SK-N-SH (cell line): ENCODE results near the gene ISLR2. TPM values are rescaled to one million over a fixed set of nuclear protein-coding genes. Genes with fewer than 3 reads are reported as not detected.

Experiments used
- CTCF ChIA-PET: fragments of 300-600, 350-600 bp; formaldehyde crosslinking; extraction: SDS; loops from one replicate; lab custom pipeline; 2021; lab: Yijun Ruan, JAX
- POLR2A ChIA-PET: fragments of 350-600 bp; sonication (Branson Sonifier 250); formaldehyde crosslinking; extraction: SDS; loops from one replicate; lab custom pipeline; 2020; ENCODE audit warnings: antibody characterized with exemption, inconsistent platforms; lab: Yijun Ruan, JAX
- DNase-seq: peaks from one replicate; pipeline ENCODE4 v3.0.0; 2012
- H2AFZ ChIP-seq: fragments of 200-600 bp; sonication (generic); 2 replicates; pipeline ENCODE4 v1.8.1; 2016; ENCODE audit warnings: antibody characterized with exemption, mild to moderate bottlenecking, low read depth
- H3F3A ChIP-seq: fragments of 200-600 bp; sonication (generic); replicated peaks from 2 replicates; pipeline ENCODE3; 2016; ENCODE audit warnings: antibody characterized with exemption, mild to moderate bottlenecking; ENCODE audit not compliant: insufficient read depth
- H3K27ac ChIP-seq, 2 experiments: fragments of 200-500 bp in 1 of 2; fragments of 200-600 bp in 1 of 2; sonication (Bioruptor generic) in 1 of 2; sonication (generic), shearing (Covaris generic) in 1 of 2; 2 replicates each; pipeline versions ENCODE4 v1.5.1 to v1.6.1; 2014 to 2016; ENCODE audit warnings: low read depth in 2 of 2, inconsistent platforms in 1 of 2, low read length in 1 of 2, mild to moderate bottlenecking in 1 of 2, mixed read lengths in 1 of 2
- H3K27me3 ChIP-seq: fragments of 200-600 bp; sonication (generic), shearing (Covaris generic); 2 replicates; pipeline ENCODE4 v1.6.1; 2016; ENCODE audit warnings: mixed run types; ENCODE audit not compliant: insufficient read depth
- H3K36me3 ChIP-seq, 2 experiments: fragments of 200-500 bp in 1 of 2; fragments of 200-600 bp in 1 of 2; sonication (Bioruptor generic) in 1 of 2; sonication (generic) in 1 of 2; replicated peaks in 1 of 2; 2 replicates each; pipeline versions ENCODE3 to v1.5.1; 2014 to 2016; ENCODE audit warnings: low read length in 1 of 2, mild to moderate bottlenecking in 1 of 2; ENCODE audit not compliant: insufficient read depth in 2 of 2, control insufficient read depth in 1 of 2
- H3K4me1 ChIP-seq, 2 experiments: fragments of 200-500 bp in 1 of 2; fragments of 200-600 bp in 1 of 2; sonication (Bioruptor generic) in 1 of 2; sonication (generic), shearing (Covaris generic) in 1 of 2; 2 replicates each; pipeline versions ENCODE4 v1.5.1 to v1.6.1; 2014 to 2016; ENCODE audit warnings: low read depth in 1 of 2, low read length in 1 of 2, mixed run types in 1 of 2; ENCODE audit not compliant: insufficient read depth in 2 of 2, control insufficient read depth in 1 of 2
- H3K4me2 ChIP-seq: fragments of 200-600 bp; sonication (generic), shearing (Covaris generic); 2 replicates; pipeline ENCODE4 v1.6.1; 2017; ENCODE audit warnings: mixed run types
- H3K4me3 ChIP-seq, 2 experiments: fragments of 200-500 bp in 1 of 2; fragments of 200-600 bp in 1 of 2; sonication (Bioruptor generic) in 1 of 2; sonication (generic), shearing (Covaris generic) in 1 of 2; 2 replicates each; pipeline versions ENCODE4 v1.5.1 to v1.8.1; 2014 to 2016; ENCODE audit warnings: low read depth in 2 of 2, inconsistent platforms in 1 of 2, low read length in 1 of 2, mild to moderate bottlenecking in 1 of 2, mixed read lengths in 1 of 2, moderate library complexity in 1 of 2
- H3K79me2 ChIP-seq: fragments of 200-600 bp; sonication (generic); 2 replicates; pipeline ENCODE4 v1.8.1; 2017; ENCODE audit warnings: mild to moderate bottlenecking; ENCODE audit not compliant: insufficient read depth
- H3K9ac ChIP-seq: fragments of 200-600 bp; sonication (generic); 2 replicates; pipeline ENCODE4 v1.6.1; 2017; ENCODE audit warnings: mixed run types
- H3K9me2 ChIP-seq: fragments of 200-600 bp; sonication (generic); 2 replicates; pipeline ENCODE4 v1.6.1; 2017; ENCODE audit warnings: mixed run types
- H3K9me3 ChIP-seq: fragments of 200-600 bp; sonication (generic); 2 replicates; pipeline ENCODE4 v1.6.1; 2017; ENCODE audit warnings: mixed run types, mild to moderate bottlenecking, moderate library complexity
- H4K20me1 ChIP-seq: fragments of 200-600 bp; sonication (generic); 2 replicates; pipeline ENCODE4 v1.6.1; 2017; ENCODE audit warnings: mild to moderate bottlenecking, mixed run types; ENCODE audit not compliant: insufficient read depth
- CHD2 ChIP-seq: fragments of 150-350 bp; IDR thresholded peaks from 2 replicates; pipeline ENCODE4 v1.6.1; 2018; ENCODE audit warnings: low read length; ENCODE audit not compliant: partially characterized antibody
- FOSL2 ChIP-seq: IDR thresholded peaks from 2 replicates; pipeline ENCODE4 v1.4.0; 2012; ENCODE audit warnings: low read depth, mild to moderate bottlenecking, moderate library complexity, borderline replicate concordance
- FOXM1 ChIP-seq: IDR thresholded peaks from 2 replicates; pipeline ENCODE4 v1.4.0; 2012; ENCODE audit warnings: low read depth, mild to moderate bottlenecking
- GABPA ChIP-seq: IDR thresholded peaks from 2 replicates; pipeline ENCODE4 v1.4.0; 2012; ENCODE audit warnings: low read depth, mild to moderate bottlenecking
- JUND ChIP-seq: IDR thresholded peaks from 2 replicates; pipeline ENCODE4 v1.4.0; 2012
- NFIC ChIP-seq: IDR thresholded peaks from 2 replicates; pipeline ENCODE4 v1.4.0; 2012; ENCODE audit warnings: borderline replicate concordance
- POLR2AphosphoS5 ChIP-seq: IDR thresholded peaks from 2 replicates; pipeline ENCODE4 v1.6.1; 2012; ENCODE audit warnings: low read depth, low read length
- RFX5 ChIP-seq: IDR thresholded peaks from 2 replicates; pipeline ENCODE4 v1.6.1; 2012; ENCODE audit warnings: mild to moderate bottlenecking, improper control_type of control experiment, low read length
- SIN3A ChIP-seq: IDR thresholded peaks from 2 replicates; pipeline ENCODE4 v1.6.1; 2012; ENCODE audit warnings: low read depth, mild to moderate bottlenecking, low read length, moderate library complexity, borderline replicate concordance
- SMC3 ChIP-seq: IDR thresholded peaks from 2 replicates; pipeline ENCODE4 v1.6.1; 2012; ENCODE audit warnings: low read depth, low read length, improper control_type of control experiment
- WGBS: methylation state at CpG from one replicate; pipeline ENCODE4 v1.1.6; 2017; ENCODE audit warnings: low lambda C conversion rate; 5-methylcytosine and 5-hydroxymethylcytosine counted together
- polyA plus RNA-seq, 3 experiments: library from polyadenylated mRNA; depleted of rRNA; stranded (reverse); fragments of >200 nt; gene quantifications; 2 replicates each; pipeline ENCODE4 v1.2.3, GENCODE V29; 2012

The ISLR2 gene
- polyA plus RNA-seq, 1 of the 3 experiments (the other 2 are of a cell fraction), result 0.56 TPM

DNA sequence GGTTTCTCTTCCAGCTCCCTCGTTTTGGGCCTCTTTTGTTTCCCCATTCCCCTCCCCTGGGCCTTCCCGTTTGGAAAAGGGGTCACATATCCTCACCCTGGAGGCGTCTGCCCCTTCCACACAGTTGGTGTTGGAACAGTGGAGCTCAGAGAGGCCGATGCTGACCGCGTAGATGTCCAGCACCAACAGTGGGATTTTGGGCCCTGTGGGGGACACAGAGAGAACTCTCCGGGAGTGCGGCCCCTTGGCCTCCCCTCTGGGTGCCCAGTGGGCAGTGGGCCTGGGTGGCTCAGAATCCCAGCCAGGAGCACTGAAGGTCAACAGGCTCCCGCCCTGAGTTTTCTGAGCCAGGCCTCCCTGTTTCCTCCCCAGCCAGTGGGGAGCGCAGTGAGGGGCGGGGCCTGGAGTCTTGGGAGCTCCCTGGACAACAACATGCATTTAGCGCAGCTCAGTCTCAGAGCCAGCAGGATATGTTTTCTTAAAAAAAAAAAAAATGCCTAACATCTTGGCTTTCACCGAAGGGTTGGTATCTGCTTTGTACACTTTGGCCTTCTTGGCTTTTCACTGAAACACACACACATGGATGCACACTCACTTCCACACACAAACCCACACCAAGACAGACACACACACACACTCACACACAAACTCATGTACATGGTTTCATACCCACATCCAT is 42.5 kb downstream of the ISLR2 start:
- H2AFZ ChIP-seq, result no peak overlapping the region
- H3K9me3 ChIP-seq, result no peaks in the 10 kb centered on the region
- ChIA-PET POLR2A (interaction anchor here (1.3 kb wide), 1 partner anchor 21 kb away, joined by 3 read pairs; no protein-coding TSS in a partner anchor), CTCF (interaction anchor here (1.0 to 5.9 kb wide), 6 partner anchors 13 to 148 kb away, joined by 3 to 39 read pairs (median 4); no protein-coding TSS in a partner anchor)
- no peaks in the 10 kb centered on the region for H3K9me2 ChIP-seq
- WGBS, result 88% methylated on average over 10 of the region's 13 CpGs
- H3F3A ChIP-seq, result no peaks in the 10 kb centered on the region
- H4K20me1 ChIP-seq, result no peaks in the 10 kb centered on the region
- H3K36me3 ChIP-seq, result no peaks in the 10 kb centered on the region
- peak; percentile 61 for DNase-seq
- peak overlapping the region in 1 of 2 experiments; percentile 86; a peak in 3 of 4 replicates for H3K27ac ChIP-seq
- no peaks in the 10 kb centered on the region for H3K79me2 ChIP-seq
- no peak overlapping the region for H3K4me3 ChIP-seq
- H3K4me1 ChIP-seq, result peaks cover 26 to 68% of the 10 kb centered on the region in 2 experiments; a peak in 3 of 4 replicates
- TF ChIP-seq NFIC (no peak), POLR2AphosphoS5 (0 out of 2 replicates have a peak, but pooled peaks have one; percentile 19), RFX5 (no peak), GABPA (no peak), FOXM1 (no peak)
- TF ChIP-seq, all 33 proteins: peak for 1
- H3K9ac ChIP-seq, result no peak overlapping the region; the same call in 1 of the 2 replicates
- peak overlapping the region; percentile 40; the same call in 1 of the 2 replicates for H3K4me2 ChIP-seq
- no peaks in the 10 kb centered on the region for H3K27me3 ChIP-seq

DNA sequence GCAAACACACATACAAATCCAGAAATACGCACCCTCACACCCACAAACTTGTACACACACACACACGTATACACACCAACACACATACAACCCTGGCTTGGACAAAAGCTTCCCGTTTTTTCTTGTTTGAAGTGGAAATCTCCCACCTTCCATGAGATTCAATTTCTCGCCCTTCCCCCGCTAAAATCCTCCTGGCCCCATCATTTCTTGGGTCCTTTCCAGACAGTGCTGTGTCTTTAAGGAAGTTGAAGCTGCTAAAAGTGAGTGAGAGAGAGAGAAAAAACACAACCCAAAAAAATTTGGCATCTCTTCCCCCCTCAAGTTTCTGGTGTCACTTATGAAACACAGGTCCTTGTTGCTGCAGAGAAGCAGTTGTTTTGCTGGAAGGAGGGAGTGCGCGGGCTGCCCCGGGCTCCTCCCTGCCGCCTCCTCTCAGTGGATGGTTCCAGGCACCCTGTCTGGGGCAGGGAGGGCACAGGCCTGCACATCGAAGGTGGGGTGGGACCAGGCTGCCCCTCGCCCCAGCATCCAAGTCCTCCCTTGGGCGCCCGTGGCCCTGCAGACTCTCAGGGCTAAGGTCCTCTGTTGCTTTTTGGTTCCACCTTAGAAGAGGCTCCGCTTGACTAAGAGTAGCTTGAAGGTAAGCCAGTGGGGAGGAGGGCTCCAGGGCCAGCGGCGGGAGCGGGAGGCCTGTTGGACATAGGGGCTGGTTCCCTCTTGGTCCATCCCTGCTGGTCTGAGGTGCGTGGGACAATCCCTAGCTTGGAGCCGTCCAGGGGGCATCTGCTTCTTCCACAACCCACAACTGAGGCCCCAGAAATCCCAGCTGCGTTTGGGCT is 43.2 kb downstream of the ISLR2 start, which contains the start of gene ISLR:
Gene ISLR, plus strand, starts transcription at position 331 of the 839 bp plus-strand sequence. CDS start 1,149 bp downstream, outside the sequence.
- H4K20me1 ChIP-seq, result no peaks in the 10 kb centered on the region
- no peaks in the 10 kb centered on the region for H3K36me3 ChIP-seq
- 78% methylated on average over 14 of the region's 20 CpGs for WGBS
- H3K4me3 ChIP-seq, result no peak within 1 kb of the TSS
- peak within 1 kb of the TSS; percentile 40; the same call in 1 of the 2 replicates for H3K4me2 ChIP-seq
- peaks cover 6% of the 10 kb centered on the region for H3F3A ChIP-seq
- POLR2A ChIA-PET, result interaction anchor here (1.1 kb wide), 1 partner anchor 11 kb away, joined by 3 read pairs; no protein-coding TSS in a partner anchor
- no peaks in the 10 kb centered on the region for H3K9me3 ChIP-seq
- no peaks in the 10 kb centered on the region for H3K27me3 ChIP-seq
- H3K4me1 ChIP-seq, result peaks cover 33 to 68% of the 10 kb centered on the region in 2 experiments; a peak in 3 of 4 replicates
- H2AFZ ChIP-seq, result peak within 1 kb of the TSS; percentile 7; the same call in 1 of the 2 replicates
- DNase-seq, result peak; percentile 59
- H3K9ac ChIP-seq, result no peak within 1 kb of the TSS; the same call in 1 of the 2 replicates
- peak within 1 kb of the TSS; percentile 3 to 86; a peak in 3 of 4 replicates for H3K27ac ChIP-seq
- TF ChIP-seq CHD2 (peak; percentile 4), FOSL2 (no peak), SMC3 (no peak), SIN3A (no peak), JUND (no peak), GABPA (no peak), NFIC (peak; percentile 47; the same call in 1 of the 2 replicates)
- CTCF ChIA-PET, result interaction anchor here (1.0 to 5.9 kb wide), 6 partner anchors 14 to 147 kb away, joined by 3 to 39 read pairs (median 5); no protein-coding TSS in a partner anchor
- H3K9me2 ChIP-seq, result no peaks in the 10 kb centered on the region
- no peaks in the 10 kb centered on the region for H3K79me2 ChIP-seq
